KMS-11 (cell line): ENCODE data around the gene NTRK2.

ENCODE experiments used
- H2AFZ ChIP-seq: fragments of 200-600 bp; sonication (generic); 2 replicates; pipeline ENCODE4 v1.6.1; 2016; ENCODE audit warnings: antibody characterized with exemption, mixed run types, low read depth
- H3K27ac ChIP-seq: fragments of 200-600 bp; sonication (generic); 2 replicates; pipeline ENCODE4 v1.6.1; 2016; ENCODE audit warnings: mild to moderate bottlenecking, mixed run types
- H3K27me3 ChIP-seq: fragments of 200-600 bp; sonication (generic); 2 replicates; pipeline ENCODE4 v1.6.1; 2017; ENCODE audit warnings: mild to moderate bottlenecking, low read depth, mixed run types, moderate library complexity; ENCODE audit not compliant: insufficient read depth
- H3K36me3 ChIP-seq: fragments of 200-600 bp; sonication (generic); 2 replicates; pipeline ENCODE4 v1.6.1; 2017; ENCODE audit warnings: mild to moderate bottlenecking, mixed run types; ENCODE audit not compliant: insufficient read depth
- H3K4me1 ChIP-seq: fragments of 200-600 bp; sonication (generic); 2 replicates; pipeline ENCODE4 v1.6.1; 2016; ENCODE audit warnings: mild to moderate bottlenecking, low read depth, mixed run types; ENCODE audit not compliant: poor library complexity, severe bottlenecking
- H3K4me2 ChIP-seq: fragments of 200-600 bp; sonication (generic); 2 replicates; pipeline ENCODE4 v1.7.0; 2016; ENCODE audit warnings: mild to moderate bottlenecking, mixed run types
- H3K4me3 ChIP-seq: fragments of 200-600 bp; sonication (generic); IDR thresholded peaks from 2 replicates; pipeline ENCODE4 v1.6.1; 2017; ENCODE audit warnings: low read depth, low read length, mixed read lengths; ENCODE audit not compliant: insufficient read depth
- H3K79me2 ChIP-seq: fragments of 200-600 bp; sonication (generic); 2 replicates; pipeline ENCODE4 v1.6.1; 2016; ENCODE audit warnings: low read depth, mixed run types; ENCODE audit not compliant: insufficient read depth
- H3K9ac ChIP-seq: fragments of 200-600 bp; sonication (generic); 2 replicates; pipeline ENCODE4 v1.6.1; 2016; ENCODE audit warnings: mild to moderate bottlenecking, mixed run types
- H4K20me1 ChIP-seq: fragments of 200-600 bp; sonication (generic); 2 replicates; pipeline ENCODE4 v1.6.1; 2016; ENCODE audit warnings: mild to moderate bottlenecking, mixed run types; ENCODE audit not compliant: insufficient read depth
- CTCF ChIP-seq: fragments of 200-600 bp; sonication (generic); conservative IDR thresholded peaks from 2 replicates; pipeline ENCODE4 v1.6.1; 2017; ENCODE audit warnings: low read depth, mild to moderate bottlenecking, antibody characterized with exemption, low read length, moderate library complexity, mixed read lengths

Gene NTRK2

GRCh38 chr9:84723426-84723825, 53.9 kb downstream of the NTRK2 start:
- H2AFZ ChIP-seq, result no peak overlapping the region

DNA sequence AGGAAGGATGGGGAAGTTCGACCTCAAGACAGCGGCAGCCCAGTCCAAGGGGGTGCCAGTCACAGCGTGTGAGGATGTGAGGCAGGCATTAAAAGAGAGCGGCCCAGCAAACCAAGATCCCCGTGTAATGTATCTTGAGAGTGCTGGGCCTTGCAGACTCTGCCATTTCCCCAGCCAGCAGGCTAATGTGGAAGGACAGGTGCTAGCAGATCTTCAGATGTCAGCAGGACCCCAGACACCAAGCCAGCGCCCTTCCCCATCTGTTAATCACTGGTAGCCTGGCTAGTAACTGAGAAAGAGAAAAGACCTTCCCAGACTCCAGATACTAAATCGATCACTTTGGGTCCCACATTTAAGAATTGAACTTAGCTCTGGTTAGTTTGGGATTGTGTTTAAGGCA, 62.2 kb downstream of the NTRK2 start:
- Histone ChIP-seq H2AFZ (no peak overlapping the region), H3K36me3 (no peaks in the 10 kb centered on the region), H3K4me3 (no peak overlapping the region), H3K4me2 (no peak overlapping the region), H3K27ac (no peak overlapping the region), H4K20me1 (no peaks in the 10 kb centered on the region), H3K9ac (no peak overlapping the region), H3K4me1 (no peaks in the 10 kb centered on the region), H3K79me2 (no peaks in the 10 kb centered on the region), H3K27me3 (no peaks in the 10 kb centered on the region)
- no peak for TF ChIP-seq CTCF

More at GRCh38 chr9:84723426-84723825, 53.9 kb downstream of the NTRK2 start:
- TF ChIP-seq CTCF, result no peak
- Histone ChIP-seq H3K27ac (no peak overlapping the region), H3K36me3 (no peaks in the 10 kb centered on the region), H3K4me3 (no peak overlapping the region), H3K9ac (no peak overlapping the region), H3K79me2 (no peaks in the 10 kb centered on the region), H3K4me2 (no peak overlapping the region), H4K20me1 (no peaks in the 10 kb centered on the region), H3K27me3 (no peaks in the 10 kb centered on the region), H3K4me1 (no peaks in the 10 kb centered on the region)

DNA sequence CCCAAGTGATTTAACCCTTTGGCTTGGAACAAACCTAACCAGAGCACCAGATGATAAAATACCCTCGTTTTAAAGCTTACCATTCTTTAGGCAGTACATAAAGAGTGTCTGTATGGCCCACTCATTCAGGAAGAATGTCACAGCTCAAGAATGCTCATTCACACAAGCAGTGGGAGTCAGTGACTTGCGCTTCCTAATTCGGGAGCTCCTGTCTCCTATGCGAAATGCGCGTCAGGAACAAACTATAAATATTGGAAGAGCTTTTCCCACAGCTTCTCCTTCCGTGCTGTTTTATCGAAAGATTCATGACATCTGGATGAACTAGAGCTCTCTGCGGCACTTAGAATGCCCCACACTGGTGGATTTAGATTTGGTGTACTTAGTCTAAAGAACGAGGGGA, 66.6 kb downstream of the NTRK2 start:
- Histone ChIP-seq H3K79me2 (no peaks in the 10 kb centered on the region), H3K27me3 (no peaks in the 10 kb centered on the region), H3K9ac (no peak overlapping the region), H4K20me1 (no peaks in the 10 kb centered on the region), H2AFZ (no peak overlapping the region), H3K36me3 (no peaks in the 10 kb centered on the region), H3K27ac (no peak overlapping the region), H3K4me3 (no peak overlapping the region), H3K4me1 (no peaks in the 10 kb centered on the region), H3K4me2 (no peak overlapping the region)
- no peak for TF ChIP-seq CTCF

- Histone ChIP-seq H3K79me2 (no peaks in the 10 kb centered on the region), H3K36me3 (no peaks in the 10 kb centered on the region), H4K20me1 (no peaks in the 10 kb centered on the region), H3K9ac (no peak overlapping the region), H2AFZ (no peak overlapping the region), H3K4me2 (no peak overlapping the region), H3K4me1 (no peaks in the 10 kb centered on the region), H3K4me3 (no peak overlapping the region), H3K27ac (no peak overlapping the region), H3K27me3 (no peaks in the 10 kb centered on the region)
- no peak for TF ChIP-seq CTCF
Observed at GRCh38 chr9:84736536-84736935, 67.0 kb downstream of the NTRK2 start.

DNA sequence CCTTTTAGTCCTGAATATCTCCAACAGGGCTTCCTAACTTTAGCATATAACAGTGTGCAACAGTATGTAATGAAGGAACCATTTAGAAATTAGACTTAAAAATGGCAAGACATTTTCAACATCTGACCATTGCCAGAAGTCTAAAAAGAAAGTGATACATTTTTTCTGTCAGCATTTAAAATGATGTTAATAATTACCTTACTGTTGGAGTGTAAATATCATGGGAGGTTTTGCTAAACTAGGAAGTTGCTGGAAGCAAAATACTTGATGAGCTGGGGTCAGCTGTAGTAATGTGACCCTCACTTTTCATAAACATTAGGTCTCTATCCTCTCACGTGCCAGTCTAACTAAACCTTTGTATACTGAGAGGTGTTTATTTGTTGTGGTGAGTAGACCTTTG, 68.8 kb downstream of the NTRK2 start:
- H3K4me2 ChIP-seq, result no peak overlapping the region
- H3K79me2 ChIP-seq, result no peaks in the 10 kb centered on the region
- H3K36me3 ChIP-seq, result no peaks in the 10 kb centered on the region
- H2AFZ ChIP-seq, result no peak overlapping the region
- TF ChIP-seq CTCF, result no peak
- no peaks in the 10 kb centered on the region for H3K27me3 ChIP-seq
- H3K9ac ChIP-seq, result no peak overlapping the region
- H3K4me1 ChIP-seq, result no peaks in the 10 kb centered on the region
- no peak overlapping the region for H3K27ac ChIP-seq
- H4K20me1 ChIP-seq, result no peaks in the 10 kb centered on the region
- no peak overlapping the region for H3K4me3 ChIP-seq
